Mucosa of descending colon (tissue), 3 donors: Measurements from ENCODE around the gene PARD3B. TPM values are rescaled to one million over a fixed set of nuclear protein-coding genes. Genes with fewer than 3 reads are reported as not detected.

ENCODE experiments used
- ATAC-seq: fragments of 200-7000 bp; cut with Tn5 transposase; one replicate; pipeline ENCODE4 v1.9.1; 2020; ENCODE audit warnings: mild to moderate bottlenecking, moderate library complexity
- DNase-seq, 3 donors: peaks; one replicate each; pipeline ENCODE4 v3.0.0-alpha.2; 2020
- H3K36me3 ChIP-seq: fragments of 200-600 bp; one replicate; pipeline ENCODE4 v1.8.0; 2021; ENCODE audit warnings: low read depth, mild to moderate bottlenecking
- H3K4me1 ChIP-seq: fragments of 200-600 bp; one replicate; pipeline ENCODE4 v1.8.0; 2021; ENCODE audit warnings: low read depth, mild to moderate bottlenecking
- H3K4me3 ChIP-seq: fragments of 200-600 bp; one replicate; pipeline ENCODE4 v1.8.0; 2021; ENCODE audit warnings: mild to moderate bottlenecking
- H3K9me3 ChIP-seq: fragments of 200-600 bp; one replicate; pipeline ENCODE4 v1.8.0; 2021; ENCODE audit warnings: mild to moderate bottlenecking
- CTCF ChIP-seq: fragments of 200-600 bp; IDR thresholded peaks from one replicate; pipeline ENCODE4 v1.8.0; 2022; ENCODE audit warnings: antibody characterized with exemption, mild to moderate bottlenecking
- intact Hi-C, 2 donors: fragments of 100-400 bp; cut with DNase I in 1 of 2; cut with micrococcal nuclease in 1 of 2; formaldehyde crosslinking; loops; one replicate each; pipeline versions ENCODE4 v1.11.0 to v1.11.1; 2022; cut with DNase I, micrococcal nuclease
- total RNA-seq, 3 donors: library from RNA; stranded (reverse); fragmentation: NEBNext Ultra II Directional in 2 of 3; extraction: Animal tissue kit (Norgen Biotek cat#: 25700) in 2 of 3; gene quantifications; one replicate each; pipeline versions ENCODE4 v1.2.1 to v1.2.4, GENCODE V29; 2021 to 2023
- donor health status: DM: no; HTN: no; CAD: no; lungs with moderate emphysema.
- donor health status: DM: no; HTN: no; CAD: no.
- donor health status: DM: no; HTN: yes; CAD: no.

The PARD3B gene
- total RNA-seq, 3 donors from 2014 or later: 21.1 to 56.8 (median 44.0) TPM

- DNase-seq: no peak
- intact Hi-C loops: no loop called here
- H3K4me3 ChIP-seq: no peak overlapping the region
- TF ChIP-seq CTCF: no peak
- no peak for ATAC-seq
- no peaks in the 10 kb centered on the region for H3K36me3 ChIP-seq
- no peaks in the 10 kb centered on the region for H3K4me1 ChIP-seq
- H3K9me3 ChIP-seq: no peaks in the 10 kb centered on the region
These were observed 1091.5 kb downstream of the PARD3B start for GRCh38 chr2:205636549-205637319.

GRCh38 chr2:205637320-205637602 lies 1092.0 kb downstream of the PARD3B start:
- Histone ChIP-seq H3K9me3 (no peaks in the 10 kb centered on the region), H3K4me1 (no peaks in the 10 kb centered on the region), H3K4me3 (no peak overlapping the region), H3K36me3 (no peaks in the 10 kb centered on the region)
- ATAC-seq (no peak), DNase-seq (no peak)
- intact Hi-C loops: no loop called here
- no peak for TF ChIP-seq CTCF

- no peak for ATAC-seq
- TF ChIP-seq CTCF: no peak
- no peaks in the 10 kb centered on the region for H3K9me3 ChIP-seq
- no peaks in the 10 kb centered on the region for H3K4me1 ChIP-seq
- intact Hi-C loops: no loop called here
- no peak for DNase-seq
- no peak overlapping the region for H3K4me3 ChIP-seq
- no peaks in the 10 kb centered on the region for H3K36me3 ChIP-seq
These were observed 1092.7 kb downstream of the PARD3B start for GRCh38 chr2:205637779-205638503.

GRCh38 chr2:205640716-205641115 lies 1095.4 kb downstream of the PARD3B start:
- Histone ChIP-seq H3K4me3 (no peak overlapping the region), H3K4me1 (no peaks in the 10 kb centered on the region), H3K36me3 (no peaks in the 10 kb centered on the region), H3K9me3 (no peaks in the 10 kb centered on the region)
- intact Hi-C loops: no loop called here
- TF ChIP-seq CTCF: no peak
- DNase-seq: no peak
- ATAC-seq: no peak

GRCh38 chr2:205642599-205643356 lies 1097.5 kb downstream of the PARD3B start:
- no peak for DNase-seq
- Histone ChIP-seq H3K4me1 (no peaks in the 10 kb centered on the region), H3K4me3 (no peak overlapping the region), H3K9me3 (no peaks in the 10 kb centered on the region), H3K36me3 (no peaks in the 10 kb centered on the region)
- no peak for ATAC-seq
- intact Hi-C loops: no loop called here
- TF ChIP-seq CTCF: no peak
